Vagina (tissue), 2 donors: ENCODE results near the gene TCAF1.

Experiments
- POLR2A ChIP-seq, 2 donors: fragments of 450-650 bp; IDR thresholded peaks; one replicate each; pipeline ENCODE4 v1.6.1; 2017; ENCODE audit warnings: antibody characterized with exemption in 2 of 2, mild to moderate bottlenecking in 2 of 2, moderate library complexity in 2 of 2
- POLR2AphosphoS5 ChIP-seq, 2 donors: sonication (generic); formaldehyde crosslinking; IDR thresholded peaks; one replicate each; pipeline ENCODE4 v1.9.0; 2017; ENCODE audit warnings: antibody characterized with exemption in 2 of 2, mild to moderate bottlenecking in 2 of 2, low read depth in 1 of 2; ENCODE audit not compliant: insufficient read depth in 1 of 2
- TF ChIP-seq, protein P1 (sequence below), 3 experiments: fragments of 450-650 bp in 2 of 3; fragments of 200-600 bp in 1 of 3; sonication (generic) in 1 of 3; IDR thresholded peaks; one replicate each; pipeline ENCODE4 v1.5.1; 2017 to 2019; ENCODE audit warnings: antibody characterized with exemption in 3 of 3, mild to moderate bottlenecking in 2 of 3, moderate library complexity in 2 of 3

GRCh38 chr7:143908120-143908519 lies 6.1 kb upstream of the TCAF1 start:
- TF ChIP-seq, protein P1, sequence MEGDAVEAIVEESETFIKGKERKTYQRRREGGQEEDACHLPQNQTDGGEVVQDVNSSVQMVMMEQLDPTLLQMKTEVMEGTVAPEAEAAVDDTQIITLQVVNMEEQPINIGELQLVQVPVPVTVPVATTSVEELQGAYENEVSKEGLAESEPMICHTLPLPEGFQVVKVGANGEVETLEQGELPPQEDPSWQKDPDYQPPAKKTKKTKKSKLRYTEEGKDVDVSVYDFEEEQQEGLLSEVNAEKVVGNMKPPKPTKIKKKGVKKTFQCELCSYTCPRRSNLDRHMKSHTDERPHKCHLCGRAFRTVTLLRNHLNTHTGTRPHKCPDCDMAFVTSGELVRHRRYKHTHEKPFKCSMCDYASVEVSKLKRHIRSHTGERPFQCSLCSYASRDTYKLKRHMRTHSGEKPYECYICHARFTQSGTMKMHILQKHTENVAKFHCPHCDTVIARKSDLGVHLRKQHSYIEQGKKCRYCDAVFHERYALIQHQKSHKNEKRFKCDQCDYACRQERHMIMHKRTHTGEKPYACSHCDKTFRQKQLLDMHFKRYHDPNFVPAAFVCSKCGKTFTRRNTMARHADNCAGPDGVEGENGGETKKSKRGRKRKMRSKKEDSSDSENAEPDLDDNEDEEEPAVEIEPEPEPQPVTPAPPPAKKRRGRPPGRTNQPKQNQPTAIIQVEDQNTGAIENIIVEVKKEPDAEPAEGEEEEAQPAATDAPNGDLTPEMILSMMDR (IDR thresholded peaks at IDR 0.05) = no peak
- TF ChIP-seq POLR2A (IDR thresholded peaks at IDR 0.05) = no peak
- TF ChIP-seq POLR2AphosphoS5 (IDR thresholded peaks at IDR 0.05; ENCODE audit: insufficient read depth in 1 of 2, low read depth in 1 of 2) = no peak
